IMR-90 (cell line): ENCODE results near the gene KCP. TPM values are rescaled to one million over a fixed set of nuclear protein-coding genes. Genes with fewer than 3 reads are reported as not detected.

Source experiments
- ATAC-seq: fragments of 200-7000 bp; cut with Tn5 transposase; 2 replicates; pipeline ENCODE4 v1.9.1; 2020; ENCODE audit warnings: low read depth, mild to moderate bottlenecking, moderate library complexity
- BruUV-seq: library from RNA; stranded (reverse); fragments of 400-500 nt; replicated peaks from 2 replicates; lab custom pipeline; 2021; lab: Mats Ljungman, UMichigan
- CTCF ChIA-PET: fragments of 300-600 bp; formaldehyde crosslinking; extraction: SDS; loops from one replicate; lab custom pipeline; 2021; ENCODE audit warnings: antibody characterized with exemption; lab: Yijun Ruan, JAX
- POLR2A ChIA-PET: fragments of 300-600 bp; sonication (Branson Sonifier 250); formaldehyde crosslinking; loops from one replicate; lab custom pipeline; 2022; ENCODE audit warnings: antibody characterized with exemption; ENCODE audit not compliant: unreplicated experiment; lab: Charles Lee
- DNase-seq: peaks from one replicate; pipeline ENCODE4 v3.0.0; 2013
- H2AFZ ChIP-seq: replicated peaks from 2 replicates; pipeline ENCODE3; 2013; ENCODE audit warnings: low read length, mild to moderate bottlenecking; ENCODE audit not compliant: poor library complexity
- H2AK5ac ChIP-seq: 2 replicates; pipeline ENCODE4 v1.6.1; 2013; ENCODE audit warnings: low read depth, low read length, inconsistent platforms
- H2AK9ac ChIP-seq: replicated peaks from 2 replicates; pipeline ENCODE3; 2013; ENCODE audit warnings: mild to moderate bottlenecking, low read depth, low read length, moderate library complexity; ENCODE audit not compliant: poor library complexity
- H2BK120ac ChIP-seq: 2 replicates; pipeline ENCODE4 v1.6.1; 2013; ENCODE audit warnings: low read depth, low read length, inconsistent platforms
- H2BK15ac ChIP-seq: 3 replicates; pipeline ENCODE4 v1.6.1; 2013; ENCODE audit warnings: low read depth, low read length, inconsistent platforms
- H2BK20ac ChIP-seq: 2 replicates; pipeline ENCODE4 v1.6.1; 2013; ENCODE audit warnings: low read depth, mild to moderate bottlenecking, inconsistent platforms, low read length, moderate library complexity
- H2BK5ac ChIP-seq: 2 replicates; pipeline ENCODE4 v1.6.1; 2013; ENCODE audit warnings: mild to moderate bottlenecking, low read depth, low read length, inconsistent platforms; ENCODE audit not compliant: poor library complexity, severe bottlenecking
- H3K14ac ChIP-seq: replicated peaks from 2 replicates; pipeline ENCODE4 v1.6.1; 2013; ENCODE audit warnings: low read depth, low read length, inconsistent platforms
- H3K18ac ChIP-seq: 2 replicates; pipeline ENCODE4 v1.6.1; 2013; ENCODE audit warnings: low read depth, low read length, control low read depth
- H3K23ac ChIP-seq: 2 replicates; pipeline ENCODE4 v1.6.1; 2013; ENCODE audit warnings: low read depth, low read length, inconsistent platforms
- H3K27ac ChIP-seq: 2 replicates; pipeline ENCODE4 v1.5.1; 2013; ENCODE audit warnings: mild to moderate bottlenecking, control low read depth, low read length; ENCODE audit not compliant: insufficient read depth
- H3K27me3 ChIP-seq: 2 replicates; pipeline ENCODE4 v1.6.1; 2013; ENCODE audit warnings: low read length; ENCODE audit not compliant: control insufficient read depth, insufficient read depth
- H3K36me3 ChIP-seq: 2 replicates; pipeline ENCODE4 v1.6.1; 2013; ENCODE audit warnings: low read length, mixed read lengths; ENCODE audit not compliant: control insufficient read depth, insufficient read depth
- H3K4ac ChIP-seq: 2 replicates; pipeline ENCODE4 v1.6.1; 2013; ENCODE audit warnings: low read depth, low read length, inconsistent platforms
- H3K4me1 ChIP-seq: 2 replicates; pipeline ENCODE4 v1.6.1; 2013; ENCODE audit warnings: low read length, mixed read lengths; ENCODE audit not compliant: control insufficient read depth, insufficient read depth
- H3K4me2 ChIP-seq: 2 replicates; pipeline ENCODE4 v1.6.1; 2013; ENCODE audit warnings: low read depth, mild to moderate bottlenecking, control low read depth, low read length, moderate library complexity
- H3K4me3 ChIP-seq: 2 replicates; pipeline ENCODE4 v1.5.1; 2013; ENCODE audit warnings: low read depth, mild to moderate bottlenecking, control low read depth, low read length, moderate library complexity; ENCODE audit not compliant: insufficient read depth
- H3K56ac ChIP-seq: 2 replicates; pipeline ENCODE4 v1.6.1; 2013; ENCODE audit warnings: low read length, inconsistent platforms; ENCODE audit not compliant: insufficient read depth; ENCODE audit errors: extremely low read depth
- H3K79me1 ChIP-seq, 2 experiments: 2 replicates each; pipeline ENCODE4 v1.6.1; 2013; ENCODE audit warnings: low read length in 2 of 2, inconsistent platforms in 1 of 2, low read depth in 1 of 2
- H3K9ac ChIP-seq: 2 replicates; pipeline ENCODE4 v1.6.1; 2013; ENCODE audit warnings: low read depth, low read length, control low read depth
- H3K9me1 ChIP-seq: 2 replicates; pipeline ENCODE4 v1.6.1; 2013; ENCODE audit warnings: low read length, inconsistent platforms; ENCODE audit not compliant: insufficient read depth
- H3K9me3 ChIP-seq: 2 replicates; pipeline ENCODE4 v1.6.1; 2013; ENCODE audit warnings: low read length; ENCODE audit not compliant: control insufficient read depth, insufficient read depth
- H4K20me1 ChIP-seq: 2 replicates; pipeline ENCODE4 v1.6.1; 2013; ENCODE audit warnings: low read length, inconsistent platforms; ENCODE audit not compliant: insufficient read depth
- H4K5ac ChIP-seq: 2 replicates; pipeline ENCODE4 v1.6.1; 2013; ENCODE audit warnings: mild to moderate bottlenecking, low read depth, low read length, control low read depth
- H4K8ac ChIP-seq, 2 experiments: 2 replicates each; pipeline ENCODE4 v1.6.1; 2013; ENCODE audit warnings: low read depth in 2 of 2, low read length in 2 of 2, control low read depth in 1 of 2, inconsistent platforms in 1 of 2
- H4K91ac ChIP-seq: 2 replicates; pipeline ENCODE4 v1.6.1; 2013; ENCODE audit warnings: low read depth, low read length, inconsistent platforms; ENCODE audit not compliant: insufficient read depth
- MAFK ChIP-seq: IDR thresholded peaks from 2 replicates; pipeline ENCODE4 v1.6.1; 2012; ENCODE audit warnings: low read depth, low read length, improper control_type of control experiment
- MAZ ChIP-seq: IDR thresholded peaks from 2 replicates; pipeline ENCODE4 v1.6.1; 2012; ENCODE audit warnings: low read depth, mild to moderate bottlenecking, low read length, improper control_type of control experiment, moderate library complexity, borderline replicate concordance
- NFE2L2 ChIP-seq: fragments of 150-350 bp; IDR thresholded peaks from 2 replicates; pipeline ENCODE4 v1.6.1; 2016; ENCODE audit warnings: low read depth, mild to moderate bottlenecking, low read length
- POLR2A ChIP-seq: IDR thresholded peaks from 2 replicates; pipeline ENCODE4 v1.6.1; 2012; ENCODE audit warnings: mild to moderate bottlenecking, low read depth, low read length
- SMC3 ChIP-seq: fragments of 150-350 bp; IDR thresholded peaks from 2 replicates; pipeline ENCODE4 v1.6.1; 2016; ENCODE audit warnings: low read depth, mild to moderate bottlenecking, antibody characterized with exemption, low read length, moderate library complexity
- USF2 ChIP-seq: fragments of 150-350 bp; IDR thresholded peaks from 2 replicates; pipeline ENCODE4 v1.6.1; 2017; ENCODE audit warnings: mild to moderate bottlenecking, antibody characterized with exemption, low read length, low read depth
- WGBS, 2 experiments: methylation state at CpG; one replicate each; pipeline versions ENCODE4 v1.1.5 to v1.1.7; 2013; ENCODE audit warnings: missing lambda C conversion rate in 2 of 2; ENCODE audit not compliant: insufficient read length in 1 of 2; ENCODE audit errors: extremely low coverage in 2 of 2; 5-methylcytosine and 5-hydroxymethylcytosine counted together
- dilution Hi-C: fragments of 300-500 bp; cut with HindIII; formaldehyde crosslinking; loops from one replicate; pipeline ENCODE4 v1.14.3; 2018; ENCODE audit warnings: low sequenced_read_pairs; ENCODE audit not compliant: unreplicated experiment
- in situ Hi-C: fragments of 300-500 bp; cut with MboI; formaldehyde crosslinking; loops from 3 replicates; pipeline ENCODE4 v1.14.3; 2019; ENCODE audit warnings: low sequenced_read_pairs, inconsistent platforms, mixed read lengths
- intact Hi-C: fragments of 100-400 bp; cut with micrococcal nuclease; formaldehyde crosslinking; loops from 2 replicates; pipeline ENCODE4 v1.10.0; 2022
- polyA plus RNA-seq, 3 experiments: library from polyadenylated mRNA; depleted of rRNA; stranded (reverse); fragments of >200 nt; gene quantifications; 2 replicates each; pipeline ENCODE4 v1.2.3, GENCODE V29; 2012; ENCODE audit warnings: low replicate concordance in 1 of 3
- total RNA-seq: library from RNA; depleted of rRNA; stranded (reverse); fragments of >200 nt; gene quantifications from 2 replicates; pipeline ENCODE4 v1.2.3, GENCODE V29; 2012

Gene KCP
- total and polyA plus RNA-seq, 2 of the 4 experiments (the other 2 are of a cell fraction) = 0.03 TPM; not detected in 1

- H3K4ac ChIP-seq = no peak overlapping the region
- H3K27me3 ChIP-seq = no peaks in the 10 kb centered on the region
- TF ChIP-seq USF2 (no peak), MAZ (no peak), NFE2L2 (no peak), MAFK (no peak), SMC3 (no peak), POLR2A (no peak)
- no peaks in the 10 kb centered on the region for H3K9me3 ChIP-seq
- no peak overlapping the region for H4K8ac ChIP-seq
- no peak overlapping the region for H2BK5ac ChIP-seq
- dilution Hi-C loops = no loop called here
- no peak overlapping the region for H3K23ac ChIP-seq
- H3K4me3 ChIP-seq = no peak overlapping the region
- DNase-seq = no peak
- no peak overlapping the region for H2AK9ac ChIP-seq
- peaks cover 5% of the 10 kb centered on the region; the same call in 1 of the 2 replicates for H3K9me1 ChIP-seq
- H2BK15ac ChIP-seq = no peak overlapping the region
- no peak overlapping the region for H3K27ac ChIP-seq
- no peak overlapping the region for H2BK120ac ChIP-seq
- H3K36me3 ChIP-seq = peaks cover 47% of the 10 kb centered on the region
- no peak overlapping the region for H3K4me2 ChIP-seq
- no peak overlapping the region for H3K18ac ChIP-seq
- in situ Hi-C loops = no loop called here
- peaks cover 47% of the 10 kb centered on the region for H4K20me1 ChIP-seq
- no peak overlapping the region for H3K14ac ChIP-seq
- no peak overlapping the region for H3K56ac ChIP-seq
- H3K4me1 ChIP-seq = peaks cover under 1% of the 10 kb centered on the region
- TSS peak; percentile 95 for BruUV-seq
- no peak overlapping the region for H4K91ac ChIP-seq
- no peak overlapping the region for H2AK5ac ChIP-seq
- CTCF ChIA-PET = no interaction called here
- H2BK20ac ChIP-seq = no peak overlapping the region
- POLR2A ChIA-PET = interaction anchor here (0.5 kb wide), 1 partner anchor 27 kb away, joined by 26 read pairs; no protein-coding TSS in a partner anchor
- no peak for ATAC-seq
- H4K5ac ChIP-seq = no peak overlapping the region
- H2AFZ ChIP-seq = no peak overlapping the region
- intact Hi-C loops = no loop called here
- peaks cover 7 to 15% of the 10 kb centered on the region in 2 experiments; a peak in 3 of 4 replicates for H3K79me1 ChIP-seq
- WGBS, 2 experiments = 80% methylated on average over 3 of the region's 18 CpGs; no CpG with 5 or more reads in 1 of the 2 experiments
- H3K9ac ChIP-seq = no peak overlapping the region
Measured at GRCh38 chr7:128858380-128859231, 51.9 kb downstream of the KCP start.
